Vein endothelial cell (primary cell): ENCODE data around the gene PEX1. TPM values are rescaled to one million over a fixed set of nuclear protein-coding genes. Genes with fewer than 3 reads are reported as not detected.

ENCODE experiments used
- total RNA-seq: library from RNA; depleted of rRNA; stranded (reverse); fragments of >200 nt; gene quantifications from 2 replicates; pipeline ENCODE4 v1.2.3, GENCODE V29; 2012

The PEX1 gene
- total RNA-seq: 10.6 and 12.1 TPM in 2 replicates

DNA sequence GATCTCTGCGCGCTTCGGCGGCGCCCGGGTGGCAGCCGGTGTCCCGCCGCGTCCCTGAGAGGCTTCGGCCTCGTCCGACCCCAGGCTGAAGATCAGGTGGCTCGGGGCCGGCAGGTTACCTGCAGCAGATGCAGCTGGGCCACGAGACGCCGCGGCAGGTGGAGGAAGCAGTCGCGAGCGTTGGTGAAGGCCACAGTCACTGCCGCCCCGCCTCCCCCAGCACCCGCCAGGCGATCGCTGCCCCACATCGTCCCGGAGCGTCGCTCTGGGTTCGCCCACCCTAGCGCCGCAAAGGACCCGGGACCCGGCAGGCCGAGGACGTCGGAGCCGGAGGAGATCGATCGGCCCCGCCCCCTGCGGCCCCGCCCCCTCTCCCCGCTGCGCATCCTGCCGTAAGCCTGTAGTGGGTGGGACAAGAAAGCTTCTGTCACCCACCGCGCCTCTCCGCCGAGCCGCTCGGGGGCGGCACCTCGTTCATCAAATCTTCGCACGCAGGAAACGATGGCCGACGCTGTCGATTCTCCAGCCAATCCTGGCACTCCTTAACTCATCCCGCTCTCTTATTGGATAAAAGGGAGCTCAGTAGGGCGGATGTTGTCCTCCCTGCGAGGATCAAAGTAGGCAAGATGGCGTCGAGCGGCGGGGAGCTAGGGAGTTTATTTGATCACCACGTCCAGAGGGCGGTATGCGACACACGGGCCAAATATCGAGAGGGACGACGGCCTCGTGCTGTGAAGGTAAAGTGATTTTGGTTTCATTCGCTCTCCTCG is at the start of gene PEX1, which contains the start of gene RBM48:
PEX1 (minus strand) TSS at position 333 of the 770 bp plus-strand sequence; CDS start at position 248, 85 bp downstream.
RBM48 (plus strand) TSS at position 608 of the 770 bp plus-strand sequence; CDS start at position 627, 19 bp downstream.

DNA sequence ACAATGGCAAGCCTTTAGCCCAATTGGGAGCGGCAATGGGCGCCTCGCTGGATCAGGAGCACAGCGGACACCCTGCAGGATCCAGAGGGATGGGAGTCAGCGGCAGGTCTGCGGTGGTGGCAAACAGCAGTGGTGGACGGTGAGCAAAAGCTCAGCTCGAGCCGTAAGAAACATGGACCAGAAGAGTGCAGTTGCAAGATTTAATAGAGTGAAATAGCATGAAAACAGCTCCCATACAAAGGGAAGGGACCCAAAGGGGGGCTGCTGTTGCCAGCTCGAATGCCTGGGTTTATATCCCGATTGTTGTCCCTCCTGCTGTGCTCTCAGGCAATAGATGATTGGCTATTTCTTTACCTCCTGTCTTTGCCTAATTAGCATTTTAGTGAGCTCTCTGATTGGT is 50.6 kb downstream of the PEX1 start, which contains the start of gene ERVW-1:
ERVW-1 (minus strand) TSS at position 266 of the 400 bp plus-strand sequence. CDS start 7,565 bp downstream, outside the sequence.

DNA sequence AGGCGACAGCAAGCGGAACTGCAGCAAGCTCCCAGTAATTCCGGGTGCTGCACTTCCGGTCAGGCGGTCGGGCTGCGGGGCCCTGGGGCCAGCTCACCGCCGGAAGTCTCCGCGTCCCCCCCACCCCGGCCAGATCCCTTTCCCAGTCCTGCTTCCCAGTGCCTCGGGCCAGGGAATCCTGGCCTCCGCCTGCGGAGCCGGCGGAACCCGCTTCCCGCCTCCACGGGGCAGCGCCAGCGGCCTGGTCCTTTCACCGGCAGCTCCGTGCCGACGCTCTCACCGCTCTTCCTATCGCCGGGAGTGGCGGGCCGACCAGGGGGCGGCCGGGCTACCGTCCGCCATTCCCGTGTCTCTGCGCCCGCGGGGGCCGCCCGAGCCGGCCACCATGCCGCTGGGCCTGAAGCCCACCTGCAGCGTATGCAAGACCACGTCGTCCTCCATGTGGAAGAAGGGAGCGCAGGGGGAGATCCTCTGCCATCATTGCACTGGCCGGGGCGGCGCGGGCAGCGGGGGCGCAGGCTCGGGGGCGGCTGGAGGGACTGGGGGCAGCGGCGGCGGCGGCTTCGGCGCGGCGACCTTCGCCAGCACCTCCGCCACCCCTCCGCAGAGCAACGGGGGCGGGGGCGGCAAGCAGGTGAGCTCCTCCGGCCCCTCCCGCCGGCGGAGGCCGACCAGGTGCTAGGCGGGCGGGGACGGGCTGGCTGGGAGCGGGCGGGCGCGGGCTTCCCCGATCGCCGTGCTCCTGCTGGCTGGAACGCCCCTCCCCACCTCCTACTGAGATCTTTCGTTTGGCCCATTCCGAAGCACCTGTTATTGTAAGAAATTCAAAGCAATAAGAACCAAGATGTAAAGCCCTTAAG is 80.7 kb downstream of the PEX1 start, which contains the start of gene GATAD1:
GATAD1 (plus strand) TSS at position 138 of the 860 bp plus-strand sequence; CDS start at position 386, 248 bp downstream.

Other genes with a start within 250 kb of the PEX1 start
- 21.6 and 24.8 TPM in 2 replicates for gene GATAD1, start 81.0 kb downstream of the PEX1 start, total RNA-seq
- gene ERVW-1, start 50.6 kb downstream of the PEX1 start, total RNA-seq: not detected in 2 replicates
- 7.2 and 8.5 TPM in 2 replicates for gene RBM48, start 275 bp upstream of the PEX1 start, total RNA-seq
- 15.7 and 23.0 TPM in 2 replicates for gene FAM133B, start 61.9 kb upstream of the PEX1 start, total RNA-seq